ENCODE data around the gene CACNG4.

CACNG4 gene

GRCh38 chr17:66985338-66986237 lies 21.1 kb downstream of the CACNG4 start:
- DNase-seq = no peak

GRCh38 chr17:66986659-66987058 lies 22.2 kb downstream of the CACNG4 start:
- no peak for DNase-seq

- DNase-seq = no peak
Measured at GRCh38 chr17:66987059-66987616, 22.6 kb downstream of the CACNG4 start.

DNA sequence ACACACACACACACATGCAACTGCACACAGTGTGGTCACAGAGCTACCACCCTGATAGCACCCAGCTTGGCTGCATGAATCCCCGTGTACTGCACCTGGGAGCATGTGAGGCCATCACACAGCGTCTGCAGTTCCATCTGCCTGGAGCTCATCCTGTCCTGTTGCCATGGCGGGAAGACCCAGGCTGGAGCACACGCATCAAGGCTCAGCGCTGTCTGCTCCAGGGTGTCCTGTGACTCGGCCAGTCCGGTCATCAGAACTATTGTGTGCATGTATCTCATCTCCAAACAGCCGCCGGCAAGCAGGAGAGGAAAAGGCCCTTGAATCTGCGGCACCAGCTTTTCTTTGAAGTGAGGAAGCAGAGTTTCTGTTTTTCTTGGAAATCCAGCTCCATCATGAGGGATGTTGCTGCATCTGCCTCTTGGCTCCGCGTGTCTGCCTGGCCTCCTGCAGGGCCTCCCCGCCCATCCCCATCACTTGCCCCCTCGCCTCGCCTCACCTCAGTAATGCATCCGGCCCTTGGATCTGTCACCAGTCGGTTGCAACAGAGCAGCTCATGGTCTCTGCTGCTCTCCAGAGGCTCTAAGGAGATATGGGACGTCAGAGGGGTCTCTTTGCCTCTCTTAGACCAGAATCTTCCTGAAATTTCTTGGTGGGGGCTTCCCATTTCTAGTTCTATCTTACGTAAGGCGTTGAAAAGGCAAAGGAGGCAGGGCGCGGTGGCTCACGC lies 23.7 kb downstream of the CACNG4 start:
- DNase-seq = no peak

GRCh38 chr17:66989076-66989475 lies 24.6 kb downstream of the CACNG4 start:
- no peak for DNase-seq

DNA sequence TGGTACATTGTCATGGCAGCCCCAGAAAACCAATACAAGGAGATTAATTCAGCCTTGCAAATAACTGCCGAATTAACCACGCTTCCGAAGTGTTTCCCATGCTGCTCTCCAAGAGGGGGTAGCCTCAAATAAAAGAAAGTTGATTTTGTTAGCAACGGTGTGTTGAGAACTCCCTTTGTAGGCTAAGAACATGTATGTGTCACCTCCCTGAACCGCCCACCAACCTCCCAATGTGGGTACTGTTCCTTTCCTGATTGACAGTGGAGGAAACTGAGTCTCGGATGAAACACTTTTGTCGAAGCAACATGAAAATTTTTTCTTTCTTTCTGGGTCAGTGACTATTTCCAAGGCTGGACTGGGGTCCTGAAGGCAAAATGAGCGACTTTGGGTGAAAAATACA lies 25.1 kb downstream of the CACNG4 start:
- no peak for DNase-seq

DNA sequence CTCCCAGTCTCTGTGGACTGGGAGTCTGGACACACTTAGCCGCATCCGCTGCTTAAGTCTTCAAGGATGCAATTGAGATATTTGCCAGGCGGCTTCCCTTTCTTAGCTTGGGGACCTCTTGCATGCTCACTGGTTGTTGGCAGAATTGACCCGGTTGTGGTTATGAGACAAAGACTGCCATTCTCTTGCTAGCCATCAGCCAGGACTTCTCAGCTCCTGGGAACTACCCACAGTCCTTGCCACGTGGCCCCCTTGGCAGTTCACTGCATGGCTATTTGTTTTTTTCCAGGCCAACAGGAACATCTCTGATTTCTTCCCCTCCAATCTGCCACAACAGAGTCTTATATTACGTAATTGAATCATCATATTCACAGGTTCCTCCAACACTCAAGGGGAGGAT lies 25.5 kb downstream of the CACNG4 start:
- DNase-seq = no peak

GRCh38 chr17:66992911-66993442 lies 28.5 kb downstream of the CACNG4 start:
- DNase-seq = no peak

DNA sequence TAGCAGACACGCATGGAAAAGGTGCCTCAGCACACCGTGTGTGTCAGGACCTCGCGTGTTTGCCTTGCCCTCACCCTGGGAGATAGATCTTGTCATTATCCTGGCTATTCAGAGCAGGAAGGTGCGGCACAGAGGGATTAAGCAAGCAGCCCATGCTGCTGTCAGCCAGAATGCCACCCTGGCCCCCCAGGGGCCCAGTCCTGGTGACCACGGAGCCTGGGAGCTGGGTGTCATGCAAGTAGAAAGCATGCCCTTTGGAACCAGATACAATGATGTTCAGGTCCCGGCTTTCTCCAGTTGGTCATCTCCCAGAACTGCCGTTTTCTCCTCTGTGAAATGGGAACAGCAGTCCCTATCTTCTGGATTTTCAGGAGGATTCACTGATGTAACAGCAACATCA lies 29.9 kb downstream of the CACNG4 start:
- no peak for DNase-seq

DNA sequence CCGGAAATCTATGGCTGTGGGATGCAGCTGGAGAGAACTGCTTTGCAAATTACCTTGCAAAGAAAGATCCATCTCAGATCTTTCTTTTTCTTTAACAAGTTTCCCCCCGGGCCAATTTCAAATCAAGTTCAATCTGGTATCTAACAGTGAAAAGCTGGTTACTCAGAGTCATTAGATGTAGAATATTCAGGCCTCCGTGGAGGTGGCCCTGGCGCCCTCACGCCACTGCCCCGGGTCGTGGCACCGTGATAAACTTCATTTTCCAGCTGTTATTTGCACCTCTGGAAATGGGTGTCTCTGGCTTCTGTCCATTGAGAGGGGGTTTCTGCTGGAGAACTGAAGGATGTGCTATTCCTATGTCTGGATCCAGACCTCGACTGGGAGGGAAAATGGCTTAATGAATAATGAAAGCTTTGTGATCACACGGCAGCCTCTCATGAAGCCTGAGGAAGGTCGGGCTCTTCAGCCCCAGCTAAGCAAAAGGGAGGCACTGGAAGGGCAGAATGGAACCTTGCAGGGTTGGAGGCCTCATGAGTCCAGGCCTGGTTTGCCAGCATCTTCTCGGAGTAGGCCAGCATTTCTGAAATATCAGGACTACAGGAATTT lies 30.5 kb downstream of the CACNG4 start:
- no peak for DNase-seq

DNA sequence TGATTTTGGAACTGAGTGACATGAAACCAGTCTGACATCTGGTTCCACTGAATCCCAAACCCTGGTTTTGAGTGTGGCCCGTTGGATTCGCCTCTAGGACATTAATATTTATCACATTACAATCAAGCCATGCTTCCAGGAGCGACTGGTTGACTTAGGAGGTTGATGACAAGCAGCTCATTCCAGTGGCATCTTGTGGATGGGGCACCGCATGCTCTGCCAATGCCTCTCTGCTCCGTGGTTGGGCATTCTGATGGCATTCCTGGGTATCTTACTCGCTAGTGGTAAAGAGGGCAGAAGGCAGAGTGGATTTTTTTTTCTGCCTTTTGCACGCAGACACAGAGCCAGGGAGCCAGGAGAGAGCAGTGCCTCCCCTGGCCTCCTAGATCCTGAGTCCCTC lies 31.4 kb downstream of the CACNG4 start:
- no peak for DNase-seq

GRCh38 chr17:66996926-66997325 lies 32.4 kb downstream of the CACNG4 start:
- DNase-seq = no peak

DNA sequence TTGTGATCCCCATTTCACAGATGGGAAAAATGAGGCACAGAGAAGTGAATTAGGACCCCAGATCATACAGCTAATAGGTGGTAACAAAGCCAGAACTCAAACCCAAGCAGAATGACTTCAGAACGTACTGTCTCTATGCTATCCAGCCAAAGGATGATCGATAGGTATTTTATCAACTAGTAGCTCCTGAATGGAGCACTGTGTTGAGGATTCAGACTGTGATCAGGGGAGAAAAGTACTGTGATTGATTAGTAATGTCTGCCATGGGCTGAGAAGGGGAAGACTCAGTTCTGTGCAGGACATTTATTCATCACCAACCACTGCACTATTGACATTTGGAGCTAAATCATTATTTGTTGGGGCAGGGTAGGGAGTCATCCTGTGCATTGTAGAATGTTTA lies 38.7 kb downstream of the CACNG4 start:
- DNase-seq = no peak

DNA sequence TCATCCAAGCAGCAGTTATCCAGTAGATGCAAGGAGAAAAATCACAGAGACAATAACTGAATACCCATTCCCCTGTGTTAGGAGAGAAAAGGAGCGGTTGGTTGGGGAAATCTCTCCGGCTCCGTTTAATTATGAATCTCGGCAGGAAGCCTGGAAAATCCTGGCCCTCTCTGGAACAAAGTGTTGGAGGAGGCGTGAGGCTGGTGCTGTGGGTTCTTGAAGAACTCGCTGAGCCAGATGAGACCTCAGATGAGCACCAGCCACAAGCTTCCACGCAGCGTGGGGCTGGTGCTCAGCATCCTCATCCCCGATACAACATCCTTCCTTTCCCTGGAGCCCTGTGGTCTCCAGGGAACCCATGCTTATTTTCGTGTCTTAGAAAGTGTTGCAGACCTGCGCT lies 39.7 kb downstream of the CACNG4 start:
- DNase-seq = no peak

DNA sequence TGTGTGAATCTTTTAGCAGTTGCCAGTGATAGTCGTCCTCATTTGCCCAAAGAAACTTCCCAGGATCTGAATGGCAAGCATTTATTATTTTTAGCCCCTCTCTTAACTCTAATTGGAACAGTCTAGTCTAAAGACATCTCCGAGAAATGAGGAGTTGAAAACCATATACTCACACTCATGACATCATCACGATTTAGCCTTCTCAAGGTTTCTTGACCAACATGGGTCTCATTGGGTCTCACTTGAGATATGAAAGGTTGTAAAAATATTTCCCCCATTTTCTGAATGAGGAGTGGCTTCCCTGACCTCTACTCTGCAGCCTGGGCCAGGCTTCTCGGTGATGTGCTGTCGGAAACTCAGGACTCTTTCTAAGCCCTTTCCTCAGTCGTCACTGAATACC lies 42.8 kb downstream of the CACNG4 start:
- DNase-seq = no peak

DNA sequence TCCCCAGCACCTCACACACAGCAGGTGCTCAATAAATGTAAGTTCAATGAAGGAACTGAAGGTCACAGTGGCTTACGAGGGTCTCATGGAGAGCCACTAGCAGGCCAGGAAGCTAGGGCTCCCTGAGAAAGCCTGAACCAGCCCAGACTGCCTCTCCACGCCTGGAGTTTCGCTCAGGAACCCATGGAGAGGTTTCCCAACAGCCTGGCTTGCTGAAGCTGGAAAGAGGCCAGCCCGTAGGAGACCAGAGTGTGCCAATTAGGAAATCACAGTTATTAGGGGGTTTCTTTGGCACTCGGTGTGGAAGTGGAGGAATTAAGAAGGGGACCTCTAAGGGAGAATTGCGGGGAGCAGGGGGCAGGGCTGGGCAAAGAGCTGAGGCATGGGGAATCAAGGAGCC lies 43.6 kb downstream of the CACNG4 start:
- no peak for DNase-seq

DNA sequence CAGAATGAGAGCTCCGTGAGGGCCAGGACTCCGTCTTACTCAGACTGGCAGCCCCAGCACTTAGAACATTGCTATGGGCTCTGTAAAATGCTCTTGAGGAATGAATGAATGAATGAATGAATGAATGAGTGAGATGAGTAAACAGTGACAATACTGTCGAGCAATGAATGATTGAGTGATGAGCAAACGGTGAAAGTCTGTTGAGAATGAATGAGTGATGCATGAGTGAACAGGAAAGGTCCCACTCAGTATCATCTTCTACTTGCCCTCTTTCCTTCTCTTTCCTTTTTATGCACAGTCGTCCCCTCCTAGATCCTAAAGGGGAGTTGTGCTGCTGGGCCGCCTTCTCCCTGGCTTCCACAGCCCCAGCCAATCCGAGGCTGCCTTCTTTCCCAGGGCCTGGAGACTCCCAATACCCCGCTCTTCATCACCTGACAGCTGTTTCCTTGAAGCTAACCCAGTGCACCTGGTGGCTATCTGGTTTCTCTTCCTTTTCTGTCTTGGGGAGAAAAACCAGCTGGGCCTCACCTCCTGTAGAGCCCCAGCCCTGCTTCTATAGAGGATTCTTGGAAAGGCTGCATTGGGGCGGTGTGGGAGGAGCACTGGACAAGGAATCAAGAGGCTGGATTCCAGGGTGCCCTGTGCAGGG lies 47.1 kb downstream of the CACNG4 start:
- DNase-seq = no peak

GRCh38 chr17:67013891-67014290 lies 49.4 kb downstream of the CACNG4 start:
- no peak for DNase-seq

GRCh38 chr17:67015001-67015400 lies 50.5 kb downstream of the CACNG4 start:
- DNase-seq = no peak

DNA sequence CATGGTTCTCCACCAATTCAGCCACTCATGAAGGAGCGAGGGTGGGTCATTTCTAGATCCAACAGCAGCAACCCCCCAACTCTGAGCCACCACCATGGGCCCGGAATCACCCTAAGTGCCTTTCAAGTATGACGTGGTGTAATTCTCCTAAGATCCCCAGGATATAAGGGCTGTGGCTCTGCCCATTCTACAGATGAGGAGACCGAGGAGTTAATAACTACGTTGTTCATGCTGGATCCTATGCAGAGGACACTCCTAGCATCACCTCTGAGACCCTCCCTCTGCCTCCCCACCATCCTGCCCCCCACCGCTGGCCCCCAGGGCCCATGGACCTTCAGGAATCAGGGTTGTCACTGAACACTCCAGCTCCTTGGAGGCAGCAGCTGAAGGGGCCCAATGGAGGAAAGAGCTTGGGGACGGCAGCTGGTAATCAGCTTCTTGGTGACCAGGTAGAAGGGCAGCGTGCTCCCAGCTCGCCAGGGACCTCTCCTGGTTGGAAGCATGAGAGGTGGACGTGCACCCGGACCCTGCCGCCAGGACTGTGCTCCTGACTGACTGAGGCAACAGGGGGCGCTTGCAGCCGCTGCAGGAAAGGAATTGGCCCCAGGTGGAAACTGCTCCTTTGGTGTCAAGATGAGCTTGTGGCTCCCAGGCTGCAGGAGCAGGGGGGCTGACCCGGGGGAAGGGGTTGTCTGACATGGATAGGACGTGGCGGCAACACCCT lies 51.7 kb downstream of the CACNG4 start:
- no peak for DNase-seq

GRCh38 chr17:67017910-67018309 lies 53.4 kb downstream of the CACNG4 start:
- no peak for DNase-seq

All from CD4-positive, alpha-beta T cell treated with Interleukin-12 subunit alpha and Interleukin-12 subunit beta, for 1 hour (primary cell).